Ascending aorta (tissue), 2 donors: ENCODE data around the gene NR2C1. TPM values are rescaled to one million over a fixed set of nuclear protein-coding genes. Genes with fewer than 3 reads are reported as not detected.
"Not testable (repeated sequence)": the region's sequence is repeated elsewhere in the genome, so short reads cannot be mapped to it uniquely, and the experiment has no call there.

Source experiments
- DNase-seq, 2 donors: peaks; one replicate each; pipeline ENCODE4 v3.0.0-alpha.2; 2019; ENCODE audit warnings: low spot score in 2 of 2
- H3K27ac ChIP-seq, 2 donors: fragments of 200-600 bp; sonication (generic); one replicate each; pipeline ENCODE4 v1.5.1; 2016 to 2017; ENCODE audit warnings: mild to moderate bottlenecking in 1 of 2
- H3K27me3 ChIP-seq: fragments of 200-600 bp; sonication (generic); one replicate; pipeline ENCODE4 v1.5.1; 2017
- H3K36me3 ChIP-seq, 2 donors: fragments of 200-600 bp; sonication (generic); one replicate each; pipeline ENCODE4 v1.5.1; 2016
- H3K4me1 ChIP-seq, 2 donors: fragments of 200-600 bp; sonication (generic); one replicate each; pipeline ENCODE4 v1.5.1; 2016 to 2017; ENCODE audit warnings: mild to moderate bottlenecking in 1 of 2
- H3K4me3 ChIP-seq, 2 donors: fragments of 200-600 bp; sonication (generic); one replicate each; pipeline ENCODE4 v1.5.1; 2016 to 2017; ENCODE audit warnings: mild to moderate bottlenecking in 1 of 2
- H3K9me3 ChIP-seq, 2 donors: fragments of 200-600 bp; sonication (generic); one replicate each; pipeline ENCODE4 v1.5.1; 2016
- intact Hi-C: fragments of 100-400 bp; cut with DNase I; formaldehyde crosslinking; loops from one replicate; pipeline ENCODE4 v1.15.1; 2023
- total RNA-seq: library from RNA; depleted of rRNA; stranded (reverse); fragments of >200 nt; gene quantifications from one replicate; pipeline ENCODE4 v1.1.0, GENCODE V29; 2016
- TF ChIP-seq, protein P1 (sequence below), 3 experiments: fragments of 200-600 bp in 2 of 3; fragments of 450-650 bp in 1 of 3; sonication (generic) in 2 of 3; IDR thresholded peaks; one replicate each; pipeline ENCODE4 v1.5.1; 2016 to 2019; ENCODE audit warnings: antibody characterized with exemption in 3 of 3, mild to moderate bottlenecking in 1 of 3, moderate library complexity in 1 of 3

NR2C1 gene
- total RNA-seq, 1 donor from 2014 or later, result 42.3 TPM

GRCh38 chr12:95104919-95105452 lies 31.6 kb upstream of the NR2C1 start:
- Histone ChIP-seq H3K4me3 (no peak overlapping the region), H3K27me3 (no peaks in the 10 kb centered on the region), H3K36me3 (peaks cover 0 to 25% of the 10 kb centered on the region in 2 donors), H3K4me1 (no peaks in the 10 kb centered on the region), H3K9me3 (no peaks in the 10 kb centered on the region), H3K27ac (no peak overlapping the region)
- no peak for DNase-seq
- TF ChIP-seq, protein P1, sequence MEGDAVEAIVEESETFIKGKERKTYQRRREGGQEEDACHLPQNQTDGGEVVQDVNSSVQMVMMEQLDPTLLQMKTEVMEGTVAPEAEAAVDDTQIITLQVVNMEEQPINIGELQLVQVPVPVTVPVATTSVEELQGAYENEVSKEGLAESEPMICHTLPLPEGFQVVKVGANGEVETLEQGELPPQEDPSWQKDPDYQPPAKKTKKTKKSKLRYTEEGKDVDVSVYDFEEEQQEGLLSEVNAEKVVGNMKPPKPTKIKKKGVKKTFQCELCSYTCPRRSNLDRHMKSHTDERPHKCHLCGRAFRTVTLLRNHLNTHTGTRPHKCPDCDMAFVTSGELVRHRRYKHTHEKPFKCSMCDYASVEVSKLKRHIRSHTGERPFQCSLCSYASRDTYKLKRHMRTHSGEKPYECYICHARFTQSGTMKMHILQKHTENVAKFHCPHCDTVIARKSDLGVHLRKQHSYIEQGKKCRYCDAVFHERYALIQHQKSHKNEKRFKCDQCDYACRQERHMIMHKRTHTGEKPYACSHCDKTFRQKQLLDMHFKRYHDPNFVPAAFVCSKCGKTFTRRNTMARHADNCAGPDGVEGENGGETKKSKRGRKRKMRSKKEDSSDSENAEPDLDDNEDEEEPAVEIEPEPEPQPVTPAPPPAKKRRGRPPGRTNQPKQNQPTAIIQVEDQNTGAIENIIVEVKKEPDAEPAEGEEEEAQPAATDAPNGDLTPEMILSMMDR (IDR thresholded peaks at IDR 0.05), result no peak
- intact Hi-C loops, result no loop called here

- no peak overlapping the region for H3K27ac ChIP-seq
- H3K9me3 ChIP-seq, result no peaks in the 10 kb centered on the region
- intact Hi-C loops, result no loop called here
- peaks cover 0 to 4% of the 10 kb centered on the region in 2 donors for H3K4me1 ChIP-seq
- TF ChIP-seq, protein P1 (IDR thresholded peaks at IDR 0.05), result no peak
- DNase-seq, result no peak
- no peaks in the 10 kb centered on the region for H3K27me3 ChIP-seq
- peaks cover 0 to 22% of the 10 kb centered on the region in 2 donors for H3K36me3 ChIP-seq
- H3K4me3 ChIP-seq, result no peak overlapping the region
Measured at GRCh38 chr12:95102916-95103671, 29.7 kb upstream of the NR2C1 start.

DNA sequence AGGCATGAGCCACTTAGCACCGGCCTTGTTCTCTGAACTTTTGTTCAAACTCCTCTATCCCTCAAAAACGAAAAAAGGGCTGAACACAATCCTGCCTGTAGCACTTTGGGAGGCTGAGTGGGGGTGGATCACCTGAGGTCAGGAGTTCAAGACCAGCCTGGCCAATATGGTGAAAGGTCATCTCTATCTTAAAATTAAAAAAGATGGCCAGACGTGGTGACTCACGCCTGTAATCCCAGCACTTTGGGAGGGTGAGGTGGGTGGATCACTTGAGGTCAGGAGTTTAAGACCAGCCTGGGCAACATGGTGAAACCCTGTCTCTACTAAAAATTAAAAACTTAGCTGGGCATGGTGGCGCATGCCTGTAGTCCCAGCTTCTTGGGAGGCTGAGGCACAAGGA lies 28.5 kb upstream of the NR2C1 start:
- intact Hi-C loops, H3K4me1 ChIP-seq, DNase-seq, H3K9me3 ChIP-seq, H3K27ac ChIP-seq, H3K4me3 ChIP-seq, H3K27me3 ChIP-seq: not testable (repeated sequence)
- H3K36me3 ChIP-seq, result peaks cover 0 to 16% of the 10 kb centered on the region in 2 donors

DNA sequence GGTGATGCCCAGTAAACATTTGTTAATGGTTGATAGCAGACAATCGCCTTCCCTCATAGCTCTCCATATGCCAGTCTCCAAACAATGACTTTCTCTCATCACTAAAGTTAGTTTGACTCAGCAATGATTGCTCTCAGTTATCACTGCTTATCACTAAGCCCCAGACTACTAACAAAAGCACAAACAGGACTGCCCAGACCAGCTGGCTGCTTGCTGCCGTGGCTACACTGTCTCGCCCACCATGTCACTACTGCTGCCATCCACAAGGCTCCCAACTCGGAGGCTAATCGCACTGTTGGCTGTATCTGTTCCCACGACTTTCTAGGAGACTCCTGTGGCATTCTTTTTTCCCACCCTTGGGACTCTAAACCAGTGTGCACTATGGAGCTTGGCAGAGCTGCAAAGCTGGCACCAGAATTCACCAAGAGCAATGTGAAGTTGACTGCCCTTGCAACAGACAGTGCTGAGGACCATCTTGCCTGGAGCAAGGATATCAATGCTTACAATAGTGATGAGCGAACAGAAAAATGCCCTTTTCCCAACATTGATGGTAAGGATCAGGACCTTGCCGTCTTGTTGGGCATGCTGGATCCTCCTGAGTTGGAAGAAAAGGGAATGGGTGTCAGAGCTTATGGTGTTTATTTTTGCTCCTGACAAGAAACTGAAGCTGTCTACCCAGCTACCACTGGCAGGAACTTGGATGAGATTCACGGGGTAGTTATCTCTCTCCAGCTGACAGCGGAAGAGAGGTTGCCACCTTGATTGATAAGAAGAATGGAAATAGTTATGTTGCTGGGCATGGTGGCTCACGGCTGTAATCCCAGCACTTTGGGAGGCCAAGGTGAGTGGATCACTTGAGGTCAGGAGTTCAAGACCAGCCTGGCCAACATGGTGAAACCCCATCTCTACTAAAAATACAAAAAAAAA lies 27.1 kb upstream of the NR2C1 start:
- intact Hi-C loops, result no loop called here
- DNase-seq, result no peak
- TF ChIP-seq, protein P1 (IDR thresholded peaks at IDR 0.05), result no peak
- peaks cover 2 to 11% of the 10 kb centered on the region in 2 donors for H3K4me1 ChIP-seq
- H3K27me3 ChIP-seq, result no peaks in the 10 kb centered on the region
- H3K27ac ChIP-seq, result no peak overlapping the region
- no peak overlapping the region for H3K4me3 ChIP-seq
- peaks cover 0 to 16% of the 10 kb centered on the region in 2 donors for H3K36me3 ChIP-seq
- no peaks in the 10 kb centered on the region for H3K9me3 ChIP-seq

DNA sequence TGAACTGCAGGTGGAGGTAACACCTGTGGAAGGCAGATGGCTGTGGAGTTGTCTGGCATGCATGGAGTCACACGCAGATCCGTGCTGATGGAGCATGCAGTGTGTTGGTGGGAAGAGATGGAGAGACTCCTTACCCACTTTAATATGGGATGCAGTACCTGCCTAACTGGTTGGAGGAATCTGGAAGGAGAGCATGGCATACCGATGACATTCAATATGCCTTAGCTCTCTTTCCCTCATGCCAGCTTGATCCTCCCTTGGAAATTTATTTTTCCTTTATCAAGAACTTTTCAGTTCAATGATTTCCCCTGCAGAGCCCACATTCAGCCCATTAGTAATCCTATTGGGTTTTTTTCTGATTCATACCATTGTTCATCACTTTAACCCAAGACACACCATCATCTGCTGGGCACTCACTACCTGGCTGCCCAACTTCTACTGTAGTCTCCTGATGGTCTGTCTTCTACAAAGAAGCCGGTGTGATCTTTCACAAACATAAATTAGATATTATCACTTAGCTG lies 25.9 kb upstream of the NR2C1 start:
- Histone ChIP-seq H3K4me1 (peaks cover 2 to 11% of the 10 kb centered on the region in 2 donors), H3K9me3 (no peaks in the 10 kb centered on the region), H3K4me3 (no peak overlapping the region), H3K27ac (no peak overlapping the region), H3K36me3 (peaks cover 0 to 12% of the 10 kb centered on the region in 2 donors), H3K27me3 (no peaks in the 10 kb centered on the region)
- TF ChIP-seq, protein P1 (IDR thresholded peaks at IDR 0.05), result no peak
- DNase-seq, result no peak
- intact Hi-C loops, result no loop called here
